Kidney capillary endothelial cell (primary cell): ENCODE measurements around the gene CIROP.

Experiments
- DNase-seq: peaks from one replicate; pipeline ENCODE4 v3.0.0-alpha.2; 2018; ENCODE audit warnings: low spot score

The CIROP gene

DNA sequence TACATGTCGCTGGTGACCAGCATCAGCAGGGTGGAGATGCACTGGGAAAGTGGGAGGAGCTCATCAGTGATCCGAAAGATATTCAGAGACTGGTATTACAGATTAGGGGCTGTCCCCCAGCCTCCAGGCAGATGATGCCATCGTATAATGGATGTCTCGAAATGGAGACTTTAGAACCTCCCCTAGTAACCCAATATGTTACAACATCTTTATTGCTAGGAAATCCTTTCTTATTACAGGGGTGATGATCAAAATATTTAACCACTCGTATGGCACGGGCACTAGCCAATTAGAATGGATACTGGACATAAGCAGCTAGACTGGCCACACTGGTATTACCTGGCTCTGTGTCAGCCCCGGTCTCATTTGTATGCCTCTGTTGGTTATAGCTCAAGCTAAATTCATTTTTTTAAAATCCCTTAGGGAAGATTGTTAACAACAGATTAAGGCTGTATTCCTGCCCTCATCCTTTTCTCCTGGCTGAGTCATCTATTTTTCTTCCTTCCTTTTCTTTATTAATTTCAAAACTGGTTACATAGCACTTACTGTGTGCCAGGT, 25.0 kb upstream of the CIROP start:
- no peak for DNase-seq

GRCh38 chr14:23128969-23129758, 24.4 kb upstream of the CIROP start:
- no peak for DNase-seq

GRCh38 chr14:23127861-23128260, 23.1 kb upstream of the CIROP start:
- DNase-seq = no peak

- DNase-seq = no peak
These were observed 21.9 kb upstream of the CIROP start for GRCh38 chr14:23126548-23127278.

- no peak for DNase-seq
These were observed 21.2 kb upstream of the CIROP start for GRCh38 chr14:23125933-23126524.

GRCh38 chr14:23125011-23125410, 20.2 kb upstream of the CIROP start:
- no peak for DNase-seq

GRCh38 chr14:23124337-23124954, 19.7 kb upstream of the CIROP start:
- DNase-seq = no peak

- no peak for DNase-seq
These were observed 18.6 kb upstream of the CIROP start for GRCh38 chr14:23123419-23123818.

- DNase-seq = no peak
These were observed 17.3 kb upstream of the CIROP start for GRCh38 chr14:23122086-23122485.

GRCh38 chr14:23121361-23121771, 16.6 kb upstream of the CIROP start:
- DNase-seq = peak; percentile 65

GRCh38 chr14:23120541-23121251, 15.9 kb upstream of the CIROP start:
- DNase-seq = peak; percentile 85

GRCh38 chr14:23119363-23120327, 14.9 kb upstream of the CIROP start:
- no peak for DNase-seq

GRCh38 chr14:23118506-23119362, 13.9 kb upstream of the CIROP start, which contains the start of gene CEBPE:
Gene CEBPE, minus strand, starts transcription at chr14:23119255. Its CDS starts 164 bp downstream, at chr14:23119091.
- no peak for DNase-seq

DNA sequence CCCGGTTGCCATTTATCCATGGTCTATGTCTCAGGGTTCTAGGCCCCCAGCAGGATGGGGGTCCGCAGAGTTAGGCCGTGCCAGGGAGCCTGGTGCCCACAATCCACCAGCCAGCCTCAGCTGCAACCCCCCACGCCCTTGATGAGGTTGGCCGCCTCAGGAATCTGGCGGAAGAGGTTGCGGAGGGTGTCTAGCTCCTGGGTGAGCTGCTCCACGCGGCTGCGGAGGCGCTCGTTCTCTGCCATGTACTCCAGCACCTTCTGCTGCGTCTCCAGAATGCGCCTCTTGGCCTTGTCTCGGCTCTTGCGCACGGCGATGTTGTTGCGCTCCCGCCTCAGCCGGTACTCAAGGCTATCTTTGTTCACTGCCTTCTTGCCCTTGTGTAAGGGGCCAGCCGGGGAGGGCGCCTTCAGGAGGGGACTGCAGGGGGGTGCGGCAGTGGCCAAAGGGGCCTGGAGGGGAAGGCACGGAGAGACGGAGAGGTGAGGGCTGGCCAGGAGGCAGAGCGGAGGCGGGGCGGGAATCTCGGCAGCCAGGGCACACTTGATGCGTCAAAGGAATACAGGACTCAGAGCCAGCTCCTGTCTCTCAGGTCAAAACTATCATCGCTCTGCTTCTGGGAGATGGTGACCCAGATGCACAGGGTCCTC, 12.7 kb upstream of the CIROP start:
- no peak for DNase-seq

DNA sequence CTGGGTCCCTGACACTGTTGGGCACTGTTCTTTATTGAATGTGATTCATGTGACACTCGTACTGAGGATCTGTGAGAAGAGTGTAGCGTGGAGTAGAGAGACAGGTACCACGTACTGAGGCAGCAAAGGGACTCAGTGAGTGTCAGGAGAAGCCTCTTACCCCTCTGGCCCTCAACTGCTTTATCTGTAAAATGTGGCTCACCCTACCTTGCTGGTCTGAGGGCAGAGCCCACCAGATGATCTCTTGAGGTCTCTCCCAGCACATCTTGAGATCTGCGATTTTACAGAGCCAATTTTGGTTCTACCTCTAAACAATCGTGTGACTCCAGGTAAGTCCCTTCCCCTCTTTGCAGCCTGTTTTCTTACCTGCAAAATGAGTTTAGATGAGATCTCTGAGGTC, 11.1 kb upstream of the CIROP start:
- DNase-seq = no peak

DNA sequence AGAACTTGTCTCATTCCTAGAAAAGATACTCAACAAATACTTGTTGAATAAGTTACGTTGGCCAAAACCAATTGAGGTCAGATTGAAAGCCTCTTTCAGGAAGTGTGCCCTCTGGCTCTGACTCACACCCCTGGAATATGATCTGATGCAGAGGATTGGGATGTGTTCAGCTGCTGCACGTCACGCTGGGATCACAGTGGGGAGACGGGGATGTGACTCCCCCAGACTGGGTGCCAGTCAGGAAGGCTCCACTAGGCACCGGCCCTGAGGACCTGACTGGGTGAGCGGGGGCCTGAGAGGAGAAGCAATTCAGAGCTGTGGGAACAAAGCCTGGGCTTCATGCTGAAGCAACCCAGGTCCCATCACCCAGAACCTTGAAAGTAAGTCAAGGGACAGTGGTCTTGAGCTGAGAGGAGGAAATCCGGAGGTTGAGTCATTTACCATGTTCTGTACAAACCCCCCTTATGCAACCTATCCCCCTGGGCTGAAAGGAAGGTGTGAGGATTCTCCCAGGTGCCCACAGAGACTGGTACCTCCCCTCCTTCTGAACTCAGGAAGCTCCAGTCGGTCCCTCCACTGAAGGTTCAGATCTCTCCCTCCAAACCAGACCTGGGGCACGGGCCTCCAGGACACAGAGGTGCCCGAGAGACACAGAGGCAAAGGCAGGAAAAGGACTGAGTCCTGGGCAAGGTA, 10.4 kb upstream of the CIROP start:
- peak; percentile 96 for DNase-seq

- DNase-seq = no peak
These were observed 9.9 kb upstream of the CIROP start for GRCh38 chr14:23114669-23115038.

GRCh38 chr14:23114120-23114458, 9.3 kb upstream of the CIROP start:
- DNase-seq = no peak
